ENCODE measurements around the gene DGCR2. TPM values are rescaled to one million over a fixed set of nuclear protein-coding genes. Genes with fewer than 3 reads are reported as not detected.

The DGCR2 gene
- total RNA-seq, 2 donors from 2014 or later, result 94.3 to 107 TPM

- TF ChIP-seq POLR2AphosphoS5 (IDR thresholded peaks at IDR 0.05) (no peak), CTCF (IDR thresholded peaks at IDR 0.05) (no peak), POLR2A (IDR thresholded peaks at IDR 0.05) (no peak)
These were observed 39.4 kb downstream of the DGCR2 start for GRCh38 chr22:19082793-19083192.

GRCh38 chr22:19082101-19082500, 40.1 kb downstream of the DGCR2 start:
- intact Hi-C loops (cut with DNase I), result no loop called here
- no peak for TF ChIP-seq CTCF (IDR thresholded peaks at IDR 0.05)
- TF ChIP-seq POLR2AphosphoS5 (IDR thresholded peaks at IDR 0.05), result no peak
- TF ChIP-seq POLR2A (IDR thresholded peaks at IDR 0.05), result no peak
- Histone ChIP-seq H3K4me3 (no peak overlapping the region), H3K4me1 (replicated peaks) (no peaks in the 10 kb centered on the region), H3K36me3 (no peaks in the 10 kb centered on the region), H3K27ac (no peak overlapping the region), H3K27me3 (replicated peaks; ENCODE audit: insufficient read depth) (no peaks in the 10 kb centered on the region), H3K9me3 (no peaks in the 10 kb centered on the region)
- WGBS, result 72% methylated on average over 3 of the region's 3 CpGs
- no peak for DNase-seq (ENCODE audit: low spot score)

More at GRCh38 chr22:19082793-19083192, 39.4 kb downstream of the DGCR2 start:
- no peaks in the 10 kb centered on the region for H3K36me3 ChIP-seq
- H3K4me1 ChIP-seq (replicated peaks), result no peaks in the 10 kb centered on the region
- intact Hi-C loops (cut with DNase I), result no loop called here
- no peaks in the 10 kb centered on the region for H3K9me3 ChIP-seq
- DNase-seq (ENCODE audit: low spot score), result no peak
- WGBS, result 90% methylated on average over 13 of the region's 13 CpGs
- no peaks in the 10 kb centered on the region for H3K27me3 ChIP-seq (replicated peaks; ENCODE audit: insufficient read depth)
- H3K4me3 ChIP-seq, result no peak overlapping the region
- no peak overlapping the region for H3K27ac ChIP-seq

DNA sequence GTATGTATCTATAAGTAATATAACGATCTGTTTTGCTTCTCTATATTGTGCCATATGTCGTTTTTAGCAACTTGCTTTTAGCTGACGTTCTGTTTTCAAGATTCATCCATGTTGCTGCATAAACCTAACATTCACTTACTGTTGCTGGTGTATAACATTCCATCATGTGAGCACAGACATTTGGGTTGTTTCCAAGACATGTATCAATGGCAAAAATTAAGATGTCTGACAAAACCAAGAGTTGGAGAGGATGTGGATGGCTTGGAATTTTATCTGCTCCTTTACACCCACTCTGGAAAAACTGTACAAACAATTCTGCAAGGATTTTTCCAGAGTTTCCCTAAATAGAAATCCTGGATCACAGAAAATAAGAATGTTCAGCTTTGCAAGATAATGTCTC, 40.9 kb downstream of the DGCR2 start:
- H3K4me1 ChIP-seq (replicated peaks), result no peaks in the 10 kb centered on the region
- no peaks in the 10 kb centered on the region for H3K9me3 ChIP-seq
- DNase-seq (ENCODE audit: low spot score), result no peak
- no peak overlapping the region for H3K27ac ChIP-seq
- no peaks in the 10 kb centered on the region for H3K36me3 ChIP-seq
- TF ChIP-seq POLR2AphosphoS5 (IDR thresholded peaks at IDR 0.05), result no peak
- TF ChIP-seq POLR2A (IDR thresholded peaks at IDR 0.05), result no peak
- TF ChIP-seq CTCF (IDR thresholded peaks at IDR 0.05), result no peak
- H3K27me3 ChIP-seq (replicated peaks; ENCODE audit: insufficient read depth), result no peaks in the 10 kb centered on the region
- 85% methylated on average over 3 of the region's 3 CpGs for WGBS
- H3K4me3 ChIP-seq, result no peak overlapping the region
- intact Hi-C loops (cut with DNase I), result no loop called here

DNA sequence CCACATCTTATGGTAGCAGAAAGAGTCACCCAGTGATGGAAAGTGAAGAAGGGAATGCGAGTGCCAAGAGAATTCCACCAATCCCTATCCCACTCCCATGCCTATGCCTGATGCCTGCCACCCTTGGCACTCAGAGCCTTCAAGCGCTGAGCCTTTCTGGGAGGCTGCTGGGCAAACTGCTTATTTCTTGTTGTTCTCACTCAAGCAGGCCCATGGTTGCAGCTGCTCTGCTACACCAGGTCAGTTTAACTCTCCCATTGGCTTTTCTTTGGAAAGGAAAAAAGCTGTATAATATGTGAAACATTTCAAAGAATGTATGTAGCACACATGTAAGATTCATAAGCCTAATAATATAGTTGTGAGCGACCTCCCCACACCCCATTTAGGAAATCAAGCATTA, 41.4 kb downstream of the DGCR2 start:
- Histone ChIP-seq H3K36me3 (no peaks in the 10 kb centered on the region), H3K9me3 (no peaks in the 10 kb centered on the region), H3K4me3 (no peak overlapping the region), H3K4me1 (replicated peaks) (no peaks in the 10 kb centered on the region), H3K27me3 (replicated peaks; ENCODE audit: insufficient read depth) (no peaks in the 10 kb centered on the region), H3K27ac (no peak overlapping the region)
- intact Hi-C loops (cut with DNase I), result no loop called here
- no peak for DNase-seq (ENCODE audit: low spot score)
- TF ChIP-seq CTCF (IDR thresholded peaks at IDR 0.05) (no peak), POLR2AphosphoS5 (IDR thresholded peaks at IDR 0.05) (no peak), POLR2A (IDR thresholded peaks at IDR 0.05) (no peak)
- 95% methylated on average over 3 of the region's 3 CpGs for WGBS

DNA sequence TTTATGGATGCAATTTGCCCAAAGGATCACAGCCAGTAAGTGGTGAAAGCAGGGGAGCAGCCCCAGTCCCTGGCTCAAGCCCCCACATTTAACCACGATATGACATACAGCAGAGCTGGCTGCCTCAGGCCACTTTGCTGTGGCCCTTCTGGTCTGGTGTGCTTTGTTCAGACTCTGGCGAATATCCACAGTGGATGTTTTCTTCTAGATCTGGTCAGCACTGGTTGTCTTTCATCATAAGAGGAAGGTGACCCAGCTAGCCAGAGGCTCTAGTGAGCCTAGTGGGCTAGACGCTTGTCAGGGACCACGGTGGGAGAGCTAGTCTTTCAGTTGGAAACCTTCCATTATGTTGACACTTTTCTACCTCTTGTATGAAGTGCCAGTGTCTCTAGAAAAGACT, 42.5 kb downstream of the DGCR2 start:
- no peak overlapping the region for H3K4me3 ChIP-seq
- H3K9me3 ChIP-seq, result no peaks in the 10 kb centered on the region
- no peaks in the 10 kb centered on the region for H3K4me1 ChIP-seq (replicated peaks)
- intact Hi-C loops (cut with DNase I), result no loop called here
- 83% methylated on average over 4 of the region's 4 CpGs for WGBS
- DNase-seq (ENCODE audit: low spot score), result no peak
- H3K27ac ChIP-seq, result no peak overlapping the region
- TF ChIP-seq CTCF (IDR thresholded peaks at IDR 0.05) (no peak), POLR2A (IDR thresholded peaks at IDR 0.05) (no peak), POLR2AphosphoS5 (IDR thresholded peaks at IDR 0.05) (no peak)
- H3K36me3 ChIP-seq, result no peaks in the 10 kb centered on the region
- H3K27me3 ChIP-seq (replicated peaks; ENCODE audit: insufficient read depth), result no peaks in the 10 kb centered on the region
